Ramos (cell line): ENCODE results near the gene RPL31.

Source experiments
- in situ Hi-C: fragments of 300-500 bp; cut with MboI; formaldehyde crosslinking; loops from one replicate; pipeline ENCODE4 v1.14.3; 2022; ENCODE audit warnings: low sequenced_read_pairs; ENCODE audit not compliant: unreplicated experiment

RPL31 gene

GRCh38 chr2:100974712-100975520 is 27.2 kb upstream of the RPL31 start:
- in situ Hi-C loops, result no loop called here

- in situ Hi-C loops, result no loop called here
These were observed 26.6 kb upstream of the RPL31 start for GRCh38 chr2:100975521-100975785.

GRCh38 chr2:100976061-100976460 is 26.0 kb upstream of the RPL31 start:
- in situ Hi-C loops, result no loop called here

GRCh38 chr2:100976645-100977391 is 25.3 kb upstream of the RPL31 start:
- in situ Hi-C loops, result no loop called here

- in situ Hi-C loops, result no loop called here
These were observed 24.6 kb upstream of the RPL31 start for GRCh38 chr2:100977511-100977910.

GRCh38 chr2:100978582-100979191 is 23.4 kb upstream of the RPL31 start:
- in situ Hi-C loops, result no loop called here

- in situ Hi-C loops, result loop anchor here (10.0 kb wide), 2 partner anchors 365 to 715 kb away; no protein-coding TSS in a partner anchor
These were observed 22.0 kb upstream of the RPL31 start for GRCh38 chr2:100980046-100980445.

- in situ Hi-C loops, result loop anchor here (10.0 kb wide), 2 partner anchors 366 to 716 kb away; no protein-coding TSS in a partner anchor
These were observed 21.1 kb upstream of the RPL31 start for GRCh38 chr2:100981011-100981410.

- in situ Hi-C loops, result loop anchor here (10.0 kb wide), 2 partner anchors 368 to 718 kb away; no protein-coding TSS in a partner anchor
These were observed 19.6 kb upstream of the RPL31 start for GRCh38 chr2:100982431-100982861.

- in situ Hi-C loops, result loop anchor here (10.0 kb wide), 2 partner anchors 368 to 718 kb away; no protein-coding TSS in a partner anchor
These were observed 18.9 kb upstream of the RPL31 start for GRCh38 chr2:100983201-100983600.

- in situ Hi-C loops, result loop anchor here (10.0 kb wide), 2 partner anchors 369 to 719 kb away; no protein-coding TSS in a partner anchor
These were observed 18.3 kb upstream of the RPL31 start for GRCh38 chr2:100983684-100984310.

GRCh38 chr2:100984892-100985307 is 17.2 kb upstream of the RPL31 start:
- in situ Hi-C loops, result loop anchor here (10.0 kb wide), 2 partner anchors 370 to 720 kb away; no protein-coding TSS in a partner anchor

- in situ Hi-C loops, result loop anchor here (10.0 kb wide), 2 partner anchors 371 to 721 kb away; no protein-coding TSS in a partner anchor
These were observed 15.9 kb upstream of the RPL31 start for GRCh38 chr2:100986157-100986556.

GRCh38 chr2:100987536-100987935 is 14.6 kb upstream of the RPL31 start:
- in situ Hi-C loops, result loop anchor here (10.0 kb wide), 2 partner anchors 373 to 723 kb away; no protein-coding TSS in a partner anchor

GRCh38 chr2:100987974-100988373 is 14.1 kb upstream of the RPL31 start:
- in situ Hi-C loops, result loop anchor here (10.0 kb wide), 2 partner anchors 373 to 723 kb away; no protein-coding TSS in a partner anchor

GRCh38 chr2:100988630-100989417 is 13.3 kb upstream of the RPL31 start:
- in situ Hi-C loops, result loop anchor here (10.0 kb wide), 2 partner anchors 374 to 724 kb away; no protein-coding TSS in a partner anchor

GRCh38 chr2:100989666-100990065 is 12.4 kb upstream of the RPL31 start:
- in situ Hi-C loops, result loop anchor here (10.0 kb wide), 2 partner anchors 375 to 725 kb away; no protein-coding TSS in a partner anchor

- in situ Hi-C loops, result no loop called here
These were observed 11.9 kb upstream of the RPL31 start for GRCh38 chr2:100990166-100990565.
